Endothelial cell (in vitro differentiated cells): ENCODE data around the gene TAF15. TPM values are rescaled to one million over a fixed set of nuclear protein-coding genes. Genes with fewer than 3 reads are reported as not detected.

Experiments
- DNase-seq: peaks from one replicate; pipeline ENCODE4 v3.0.0; 2021; ENCODE audit warnings: low spot score
- H3K27ac Mint-ChIP-seq: one replicate; pipeline ENCODE4 v1.8.0; 2021; ENCODE audit warnings: mixed read lengths, inconsistent platforms; ENCODE audit not compliant: unreplicated experiment
- H3K27me3 Mint-ChIP-seq: one replicate; pipeline ENCODE4 v1.8.0; 2021; ENCODE audit warnings: mild to moderate bottlenecking, moderate library complexity, mixed read lengths, inconsistent platforms; ENCODE audit not compliant: unreplicated experiment
- H3K36me3 Mint-ChIP-seq: one replicate; pipeline ENCODE4 v1.8.0; 2021; ENCODE audit warnings: mild to moderate bottlenecking, low read depth, mixed read lengths, inconsistent platforms; ENCODE audit not compliant: unreplicated experiment
- H3K4me1 Mint-ChIP-seq: one replicate; pipeline ENCODE4 v1.8.0; 2021; ENCODE audit warnings: mild to moderate bottlenecking, mixed read lengths, inconsistent platforms; ENCODE audit not compliant: unreplicated experiment
- H3K4me3 Mint-ChIP-seq: one replicate; pipeline ENCODE4 v1.8.0; 2021; ENCODE audit warnings: mild to moderate bottlenecking, mixed read lengths, inconsistent platforms; ENCODE audit not compliant: unreplicated experiment
- H3K9me3 Mint-ChIP-seq: one replicate; pipeline ENCODE4 v1.8.0; 2021; ENCODE audit warnings: mixed read lengths, inconsistent platforms; ENCODE audit not compliant: unreplicated experiment
- total RNA-seq: library from RNA; stranded (reverse); fragmentation: NEBNext Ultra II Directional; extraction: Animal tissue kit (Norgen Biotek cat#: 25700); gene quantifications from one replicate; pipeline ENCODE4 v1.2.1, GENCODE V29; 2021; ENCODE audit not compliant: unreplicated experiment
- TF ChIP-seq, protein P1 (sequence below): fragments of 200-600 bp; sonication (generic); IDR thresholded peaks from one replicate; pipeline ENCODE4 v1.5.0; 2021; ENCODE audit warnings: antibody characterized with exemption; ENCODE audit not compliant: unreplicated experiment

TAF15 gene
- total RNA-seq, 1 donor from 2014 or later = 188 TPM

DNA sequence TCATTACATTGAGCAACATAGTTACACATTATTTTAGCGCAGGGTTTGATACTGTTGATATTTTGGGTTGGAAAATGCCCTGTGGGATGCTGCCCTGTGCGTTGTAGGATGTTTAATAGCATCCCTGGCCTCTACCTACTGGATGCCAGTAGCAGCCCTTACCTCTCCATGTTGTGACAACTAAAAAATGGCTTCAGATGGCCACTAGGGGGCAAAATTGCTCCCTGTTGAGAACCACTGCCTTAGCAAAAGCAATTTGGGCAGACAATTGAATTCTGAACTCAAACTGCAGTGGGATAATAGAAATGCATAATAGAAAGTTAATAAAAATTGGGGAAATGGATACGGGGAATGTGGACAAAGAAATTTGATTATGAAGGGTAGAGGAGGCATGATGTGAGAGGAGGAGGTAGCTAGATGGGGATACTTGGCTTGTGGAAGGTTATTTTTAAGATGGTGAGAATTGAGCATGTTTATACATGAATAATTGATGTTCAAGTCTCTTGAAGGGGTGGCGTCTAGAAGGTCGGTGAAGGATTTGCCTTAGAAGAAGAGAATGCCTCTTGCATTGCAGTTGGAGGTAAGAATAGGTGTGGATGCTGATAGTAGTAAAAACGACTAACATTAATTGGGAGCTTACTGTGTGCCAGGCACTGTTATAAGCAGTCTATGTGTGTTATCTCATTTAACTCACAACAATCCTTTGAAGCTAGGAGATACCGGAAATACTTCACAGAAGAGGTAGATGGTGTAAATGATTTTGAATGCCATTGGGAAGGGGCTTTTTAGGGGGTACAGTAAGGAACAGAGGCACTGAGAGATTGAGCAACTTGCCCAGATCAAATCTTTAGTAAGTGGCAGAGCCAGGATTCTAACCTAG is 40.4 kb downstream of the TAF15 start:
- Mint-ChIP-seq H3K27me3 (peaks cover 5% of the 10 kb centered on the region), H3K4me3 (no peak overlapping the region), H3K9me3 (no peaks in the 10 kb centered on the region), H3K27ac (no peak overlapping the region), H3K36me3 (peaks cover 10% of the 10 kb centered on the region), H3K4me1 (peaks cover 14% of the 10 kb centered on the region)
- TF ChIP-seq, protein P1, sequence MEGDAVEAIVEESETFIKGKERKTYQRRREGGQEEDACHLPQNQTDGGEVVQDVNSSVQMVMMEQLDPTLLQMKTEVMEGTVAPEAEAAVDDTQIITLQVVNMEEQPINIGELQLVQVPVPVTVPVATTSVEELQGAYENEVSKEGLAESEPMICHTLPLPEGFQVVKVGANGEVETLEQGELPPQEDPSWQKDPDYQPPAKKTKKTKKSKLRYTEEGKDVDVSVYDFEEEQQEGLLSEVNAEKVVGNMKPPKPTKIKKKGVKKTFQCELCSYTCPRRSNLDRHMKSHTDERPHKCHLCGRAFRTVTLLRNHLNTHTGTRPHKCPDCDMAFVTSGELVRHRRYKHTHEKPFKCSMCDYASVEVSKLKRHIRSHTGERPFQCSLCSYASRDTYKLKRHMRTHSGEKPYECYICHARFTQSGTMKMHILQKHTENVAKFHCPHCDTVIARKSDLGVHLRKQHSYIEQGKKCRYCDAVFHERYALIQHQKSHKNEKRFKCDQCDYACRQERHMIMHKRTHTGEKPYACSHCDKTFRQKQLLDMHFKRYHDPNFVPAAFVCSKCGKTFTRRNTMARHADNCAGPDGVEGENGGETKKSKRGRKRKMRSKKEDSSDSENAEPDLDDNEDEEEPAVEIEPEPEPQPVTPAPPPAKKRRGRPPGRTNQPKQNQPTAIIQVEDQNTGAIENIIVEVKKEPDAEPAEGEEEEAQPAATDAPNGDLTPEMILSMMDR = peak; percentile 83
- peak; percentile 64 for DNase-seq

GRCh38 chr17:35855965-35856364 is 46.7 kb downstream of the TAF15 start:
- H3K4me3 Mint-ChIP-seq = no peak overlapping the region
- no peak overlapping the region for H3K27ac Mint-ChIP-seq
- no peak for DNase-seq
- TF ChIP-seq, protein P1 = no peak
- H3K9me3 Mint-ChIP-seq = no peaks in the 10 kb centered on the region
- H3K27me3 Mint-ChIP-seq = no peaks in the 10 kb centered on the region
- H3K4me1 Mint-ChIP-seq = peaks cover 8% of the 10 kb centered on the region
- H3K36me3 Mint-ChIP-seq = peaks cover 10% of the 10 kb centered on the region

- TF ChIP-seq, protein P1 = no peak
- peaks cover 3% of the 10 kb centered on the region for H3K4me1 Mint-ChIP-seq
Measured at GRCh38 chr17:35856603-35857002, 47.3 kb downstream of the TAF15 start.

DNA sequence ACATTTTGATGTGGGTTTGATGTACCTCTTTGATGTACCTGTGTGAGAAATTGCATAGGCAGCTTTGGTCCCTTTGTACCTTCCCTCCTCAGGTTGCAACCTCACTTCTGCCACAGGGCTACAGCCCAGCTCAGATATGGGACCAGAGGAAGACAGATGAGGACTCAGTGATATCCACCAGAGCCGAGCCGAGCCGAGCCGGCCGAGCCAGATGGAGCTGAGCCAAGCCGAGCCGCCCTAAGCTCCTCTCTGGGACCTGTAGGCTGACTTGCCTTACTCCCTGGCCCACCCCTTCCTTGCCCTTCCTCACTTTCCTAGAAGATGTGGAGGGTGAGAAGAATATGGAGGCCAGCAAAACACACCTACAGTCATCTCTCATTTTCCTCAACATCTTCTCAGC is 55.6 kb downstream of the TAF15 start:
- no peaks in the 10 kb centered on the region for H3K9me3 Mint-ChIP-seq
- no peaks in the 10 kb centered on the region for H3K36me3 Mint-ChIP-seq
- H3K4me3 Mint-ChIP-seq = no peak overlapping the region
- no peak for DNase-seq
- H3K4me1 Mint-ChIP-seq = no peaks in the 10 kb centered on the region
- peaks cover 2% of the 10 kb centered on the region for H3K27me3 Mint-ChIP-seq
- TF ChIP-seq, protein P1 = no peak
- no peak overlapping the region for H3K27ac Mint-ChIP-seq

More at GRCh38 chr17:35856603-35857002, 47.3 kb downstream of the TAF15 start:
- Mint-ChIP-seq H3K27me3 (no peaks in the 10 kb centered on the region), H3K36me3 (peaks cover 10% of the 10 kb centered on the region), H3K4me3 (no peak overlapping the region), H3K9me3 (no peaks in the 10 kb centered on the region), H3K27ac (no peak overlapping the region)
- DNase-seq = no peak
